Fibroblast of villous mesenchyme (primary cell): ENCODE data around the gene SOX6. TPM values are rescaled to one million over a fixed set of nuclear protein-coding genes. Genes with fewer than 3 reads are reported as not detected.

ENCODE experiments used
- DNase-seq: peaks from one replicate; pipeline ENCODE4 v3.0.0-alpha.2; 2010; ENCODE audit warnings: low read depth
- H3K4me3 ChIP-seq: 2 replicates; pipeline ENCODE4 v1.5.1; 2011; ENCODE audit warnings: low read depth, mild to moderate bottlenecking, low read length
- total RNA-seq: library from RNA; depleted of rRNA; stranded (reverse); fragments of >200 nt; gene quantifications from 2 replicates; pipeline ENCODE4 v1.2.3, GENCODE V29; 2012
- TF ChIP-seq, protein P1 (sequence below): IDR thresholded peaks from 2 replicates; pipeline ENCODE4 v1.5.1; 2012; ENCODE audit warnings: low read depth, mild to moderate bottlenecking, low read length; ENCODE audit not compliant: insufficient read depth

The SOX6 gene
- total RNA-seq, 1 donor: 22.0 TPM

GRCh38 chr11:16311831-16312230 lies 44.5 kb downstream of the SOX6 start:
- TF ChIP-seq, protein P1, sequence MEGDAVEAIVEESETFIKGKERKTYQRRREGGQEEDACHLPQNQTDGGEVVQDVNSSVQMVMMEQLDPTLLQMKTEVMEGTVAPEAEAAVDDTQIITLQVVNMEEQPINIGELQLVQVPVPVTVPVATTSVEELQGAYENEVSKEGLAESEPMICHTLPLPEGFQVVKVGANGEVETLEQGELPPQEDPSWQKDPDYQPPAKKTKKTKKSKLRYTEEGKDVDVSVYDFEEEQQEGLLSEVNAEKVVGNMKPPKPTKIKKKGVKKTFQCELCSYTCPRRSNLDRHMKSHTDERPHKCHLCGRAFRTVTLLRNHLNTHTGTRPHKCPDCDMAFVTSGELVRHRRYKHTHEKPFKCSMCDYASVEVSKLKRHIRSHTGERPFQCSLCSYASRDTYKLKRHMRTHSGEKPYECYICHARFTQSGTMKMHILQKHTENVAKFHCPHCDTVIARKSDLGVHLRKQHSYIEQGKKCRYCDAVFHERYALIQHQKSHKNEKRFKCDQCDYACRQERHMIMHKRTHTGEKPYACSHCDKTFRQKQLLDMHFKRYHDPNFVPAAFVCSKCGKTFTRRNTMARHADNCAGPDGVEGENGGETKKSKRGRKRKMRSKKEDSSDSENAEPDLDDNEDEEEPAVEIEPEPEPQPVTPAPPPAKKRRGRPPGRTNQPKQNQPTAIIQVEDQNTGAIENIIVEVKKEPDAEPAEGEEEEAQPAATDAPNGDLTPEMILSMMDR: no peak
- no peak overlapping the region for H3K4me3 ChIP-seq
- DNase-seq: no peak

DNA sequence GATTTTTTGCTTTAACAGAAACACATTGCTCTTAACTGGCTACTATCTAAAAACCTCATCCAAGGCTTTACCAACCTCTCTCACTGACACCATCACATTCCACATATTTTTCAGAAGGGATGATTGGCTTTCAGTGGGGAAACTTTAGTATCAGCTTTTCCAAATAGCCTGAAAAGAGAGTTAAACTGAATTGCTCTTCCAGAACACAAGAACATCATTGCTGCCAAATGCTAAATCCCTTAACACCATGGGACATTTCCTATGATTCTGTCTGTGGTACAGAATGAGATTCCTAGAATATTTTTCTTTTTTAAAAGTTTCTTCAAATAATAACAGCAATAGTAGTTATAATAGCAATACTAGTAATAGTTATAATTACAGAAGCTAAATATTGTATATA lies 45.4 kb downstream of the SOX6 start:
- H3K4me3 ChIP-seq: no peak overlapping the region
- DNase-seq: no peak
- TF ChIP-seq, protein P1: no peak

DNA sequence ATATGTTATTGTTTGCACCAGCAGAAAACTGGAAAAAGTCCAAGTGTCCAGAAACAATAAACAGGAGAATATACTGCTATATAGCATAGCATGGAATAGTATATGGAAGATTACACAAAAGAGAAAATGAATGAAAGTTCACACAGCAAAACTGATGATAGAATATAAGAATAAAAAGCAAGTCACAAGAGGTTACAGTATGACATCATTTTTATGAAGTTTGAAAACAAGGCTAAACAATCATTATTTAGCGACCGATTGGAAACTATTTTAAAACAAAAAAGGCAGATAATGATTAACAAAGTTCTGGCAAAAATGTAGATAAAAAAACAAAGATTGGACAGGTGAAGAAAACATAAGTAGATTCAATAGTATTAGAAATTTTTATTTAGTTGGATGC lies 47.1 kb downstream of the SOX6 start:
- no peak overlapping the region for H3K4me3 ChIP-seq
- TF ChIP-seq, protein P1: no peak
- no peak for DNase-seq

GRCh38 chr11:16301462-16301861 lies 54.9 kb downstream of the SOX6 start:
- TF ChIP-seq, protein P1: no peak
- H3K4me3 ChIP-seq: no peak overlapping the region
- no peak for DNase-seq

GRCh38 chr11:16299884-16300782 lies 56.2 kb downstream of the SOX6 start:
- TF ChIP-seq, protein P1: no peak
- DNase-seq: no peak
- H3K4me3 ChIP-seq: no peak overlapping the region

- DNase-seq: no peak
- no peak overlapping the region for H3K4me3 ChIP-seq
- TF ChIP-seq, protein P1: no peak
These were observed 57.0 kb downstream of the SOX6 start for GRCh38 chr11:16299390-16299789.
